SK-N-SH (cell line): ENCODE results near the gene PRRG4. TPM values are rescaled to one million over a fixed set of nuclear protein-coding genes. Genes with fewer than 3 reads are reported as not detected.
"Not testable (repeated sequence)": the region's sequence is repeated elsewhere in the genome, so short reads cannot be mapped to it uniquely, and the experiment has no call there.

ENCODE experiments used
- CTCF ChIA-PET: fragments of 300-600, 350-600 bp; formaldehyde crosslinking; extraction: SDS; loops from one replicate; lab custom pipeline; 2021; lab: Yijun Ruan, JAX
- POLR2A ChIA-PET: fragments of 350-600 bp; sonication (Branson Sonifier 250); formaldehyde crosslinking; extraction: SDS; loops from one replicate; lab custom pipeline; 2020; ENCODE audit warnings: antibody characterized with exemption, inconsistent platforms; lab: Yijun Ruan, JAX
- DNase-seq: peaks from one replicate; pipeline ENCODE4 v3.0.0; 2012
- H2AFZ ChIP-seq: fragments of 200-600 bp; sonication (generic); 2 replicates; pipeline ENCODE4 v1.8.1; 2016; ENCODE audit warnings: antibody characterized with exemption, mild to moderate bottlenecking, low read depth
- H3F3A ChIP-seq: fragments of 200-600 bp; sonication (generic); replicated peaks from 2 replicates; pipeline ENCODE3; 2016; ENCODE audit warnings: antibody characterized with exemption, mild to moderate bottlenecking; ENCODE audit not compliant: insufficient read depth
- H3K27ac ChIP-seq, 2 experiments: fragments of 200-500 bp in 1 of 2; fragments of 200-600 bp in 1 of 2; sonication (Bioruptor generic) in 1 of 2; sonication (generic), shearing (Covaris generic) in 1 of 2; 2 replicates each; pipeline versions ENCODE4 v1.5.1 to v1.6.1; 2014 to 2016; ENCODE audit warnings: low read depth in 2 of 2, inconsistent platforms in 1 of 2, low read length in 1 of 2, mild to moderate bottlenecking in 1 of 2, mixed read lengths in 1 of 2
- H3K27me3 ChIP-seq: fragments of 200-600 bp; sonication (generic), shearing (Covaris generic); 2 replicates; pipeline ENCODE4 v1.6.1; 2016; ENCODE audit warnings: mixed run types; ENCODE audit not compliant: insufficient read depth
- H3K36me3 ChIP-seq, 2 experiments: fragments of 200-500 bp in 1 of 2; fragments of 200-600 bp in 1 of 2; sonication (Bioruptor generic) in 1 of 2; sonication (generic) in 1 of 2; replicated peaks in 1 of 2; 2 replicates each; pipeline versions ENCODE3 to v1.5.1; 2014 to 2016; ENCODE audit warnings: low read length in 1 of 2, mild to moderate bottlenecking in 1 of 2; ENCODE audit not compliant: insufficient read depth in 2 of 2, control insufficient read depth in 1 of 2
- H3K4me1 ChIP-seq, 2 experiments: fragments of 200-500 bp in 1 of 2; fragments of 200-600 bp in 1 of 2; sonication (Bioruptor generic) in 1 of 2; sonication (generic), shearing (Covaris generic) in 1 of 2; 2 replicates each; pipeline versions ENCODE4 v1.5.1 to v1.6.1; 2014 to 2016; ENCODE audit warnings: low read depth in 1 of 2, low read length in 1 of 2, mixed run types in 1 of 2; ENCODE audit not compliant: insufficient read depth in 2 of 2, control insufficient read depth in 1 of 2
- H3K4me2 ChIP-seq: fragments of 200-600 bp; sonication (generic), shearing (Covaris generic); 2 replicates; pipeline ENCODE4 v1.6.1; 2017; ENCODE audit warnings: mixed run types
- H3K4me3 ChIP-seq, 2 experiments: fragments of 200-500 bp in 1 of 2; fragments of 200-600 bp in 1 of 2; sonication (Bioruptor generic) in 1 of 2; sonication (generic), shearing (Covaris generic) in 1 of 2; 2 replicates each; pipeline versions ENCODE4 v1.5.1 to v1.8.1; 2014 to 2016; ENCODE audit warnings: low read depth in 2 of 2, inconsistent platforms in 1 of 2, low read length in 1 of 2, mild to moderate bottlenecking in 1 of 2, mixed read lengths in 1 of 2, moderate library complexity in 1 of 2
- H3K79me2 ChIP-seq: fragments of 200-600 bp; sonication (generic); 2 replicates; pipeline ENCODE4 v1.8.1; 2017; ENCODE audit warnings: mild to moderate bottlenecking; ENCODE audit not compliant: insufficient read depth
- H3K9ac ChIP-seq: fragments of 200-600 bp; sonication (generic); 2 replicates; pipeline ENCODE4 v1.6.1; 2017; ENCODE audit warnings: mixed run types
- H3K9me2 ChIP-seq: fragments of 200-600 bp; sonication (generic); 2 replicates; pipeline ENCODE4 v1.6.1; 2017; ENCODE audit warnings: mixed run types
- H3K9me3 ChIP-seq: fragments of 200-600 bp; sonication (generic); 2 replicates; pipeline ENCODE4 v1.6.1; 2017; ENCODE audit warnings: mixed run types, mild to moderate bottlenecking, moderate library complexity
- H4K20me1 ChIP-seq: fragments of 200-600 bp; sonication (generic); 2 replicates; pipeline ENCODE4 v1.6.1; 2017; ENCODE audit warnings: mild to moderate bottlenecking, mixed run types; ENCODE audit not compliant: insufficient read depth
- GABPA ChIP-seq: IDR thresholded peaks from 2 replicates; pipeline ENCODE4 v1.4.0; 2012; ENCODE audit warnings: low read depth, mild to moderate bottlenecking
- RAD21 ChIP-seq: IDR thresholded peaks from 2 replicates; pipeline ENCODE4 v1.6.1; 2012; ENCODE audit warnings: mild to moderate bottlenecking, low read length
- RCOR1 ChIP-seq: fragments of 150-350 bp; IDR thresholded peaks from 2 replicates; pipeline ENCODE4 v1.6.1; 2017; ENCODE audit warnings: antibody characterized with exemption, low read length
- SMC3 ChIP-seq: IDR thresholded peaks from 2 replicates; pipeline ENCODE4 v1.6.1; 2012; ENCODE audit warnings: low read depth, low read length, improper control_type of control experiment
- WGBS: methylation state at CpG from one replicate; pipeline ENCODE4 v1.1.6; 2017; ENCODE audit warnings: low lambda C conversion rate; 5-methylcytosine and 5-hydroxymethylcytosine counted together
- polyA plus RNA-seq, 3 experiments: library from polyadenylated mRNA; depleted of rRNA; stranded (reverse); fragments of >200 nt; gene quantifications; 2 replicates each; pipeline ENCODE4 v1.2.3, GENCODE V29; 2012
- TF ChIP-seq, protein P1 (sequence below): fragments of 200-600 bp; sonication (generic); IDR thresholded peaks from 2 replicates; pipeline ENCODE4 v1.6.1; 2017; ENCODE audit warnings: antibody characterized with exemption, mild to moderate bottlenecking, moderate library complexity

PRRG4 gene
- polyA plus RNA-seq, 1 of the 3 experiments (the other 2 are of a cell fraction), result 0.21 TPM

DNA sequence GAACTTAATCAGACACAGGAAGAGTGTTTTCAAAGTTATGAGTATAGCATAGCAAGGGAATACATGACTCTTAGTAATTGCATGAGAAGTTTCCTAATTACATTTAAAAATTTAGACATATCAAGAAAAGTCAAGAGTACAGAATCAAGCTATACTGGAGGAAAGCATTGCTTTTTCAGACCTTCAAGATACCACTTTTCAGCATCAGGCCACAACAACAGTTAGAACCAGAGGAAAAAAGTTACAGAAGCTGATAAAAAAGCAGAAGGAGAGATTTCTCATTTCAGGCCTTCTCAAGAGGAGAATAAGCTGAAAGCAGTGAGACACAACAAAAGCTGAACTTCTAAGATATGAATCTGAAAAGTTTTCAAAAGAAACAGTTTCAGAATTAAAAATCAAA, 34.8 kb downstream of the PRRG4 start:
- no peaks in the 10 kb centered on the region for H3K9me2 ChIP-seq
- H3K4me3 ChIP-seq, result no peak overlapping the region
- no peaks in the 10 kb centered on the region for H3K4me1 ChIP-seq
- H3K36me3 ChIP-seq, result no peaks in the 10 kb centered on the region
- H3K27ac ChIP-seq, result no peak overlapping the region
- H3K79me2 ChIP-seq, result no peaks in the 10 kb centered on the region
- no peak overlapping the region for H2AFZ ChIP-seq
- POLR2A ChIA-PET, result no interaction called here
- no peaks in the 10 kb centered on the region for H3K9me3 ChIP-seq
- CTCF ChIA-PET, result interaction anchor here (1.4 kb wide), 1 partner anchor 20 kb away, joined by 5 read pairs; no protein-coding TSS in a partner anchor
- H4K20me1 ChIP-seq, result no peaks in the 10 kb centered on the region
- DNase-seq, result no peak
- no peak for TF ChIP-seq GABPA
- no peak for TF ChIP-seq RAD21
- TF ChIP-seq, protein P1, sequence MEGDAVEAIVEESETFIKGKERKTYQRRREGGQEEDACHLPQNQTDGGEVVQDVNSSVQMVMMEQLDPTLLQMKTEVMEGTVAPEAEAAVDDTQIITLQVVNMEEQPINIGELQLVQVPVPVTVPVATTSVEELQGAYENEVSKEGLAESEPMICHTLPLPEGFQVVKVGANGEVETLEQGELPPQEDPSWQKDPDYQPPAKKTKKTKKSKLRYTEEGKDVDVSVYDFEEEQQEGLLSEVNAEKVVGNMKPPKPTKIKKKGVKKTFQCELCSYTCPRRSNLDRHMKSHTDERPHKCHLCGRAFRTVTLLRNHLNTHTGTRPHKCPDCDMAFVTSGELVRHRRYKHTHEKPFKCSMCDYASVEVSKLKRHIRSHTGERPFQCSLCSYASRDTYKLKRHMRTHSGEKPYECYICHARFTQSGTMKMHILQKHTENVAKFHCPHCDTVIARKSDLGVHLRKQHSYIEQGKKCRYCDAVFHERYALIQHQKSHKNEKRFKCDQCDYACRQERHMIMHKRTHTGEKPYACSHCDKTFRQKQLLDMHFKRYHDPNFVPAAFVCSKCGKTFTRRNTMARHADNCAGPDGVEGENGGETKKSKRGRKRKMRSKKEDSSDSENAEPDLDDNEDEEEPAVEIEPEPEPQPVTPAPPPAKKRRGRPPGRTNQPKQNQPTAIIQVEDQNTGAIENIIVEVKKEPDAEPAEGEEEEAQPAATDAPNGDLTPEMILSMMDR, result no peak
- H3K9ac ChIP-seq, result no peak overlapping the region
- H3F3A ChIP-seq, result no peaks in the 10 kb centered on the region
- no peaks in the 10 kb centered on the region; the same call in 1 of the 2 replicates for H3K27me3 ChIP-seq
- H3K4me2 ChIP-seq, result no peak overlapping the region

DNA sequence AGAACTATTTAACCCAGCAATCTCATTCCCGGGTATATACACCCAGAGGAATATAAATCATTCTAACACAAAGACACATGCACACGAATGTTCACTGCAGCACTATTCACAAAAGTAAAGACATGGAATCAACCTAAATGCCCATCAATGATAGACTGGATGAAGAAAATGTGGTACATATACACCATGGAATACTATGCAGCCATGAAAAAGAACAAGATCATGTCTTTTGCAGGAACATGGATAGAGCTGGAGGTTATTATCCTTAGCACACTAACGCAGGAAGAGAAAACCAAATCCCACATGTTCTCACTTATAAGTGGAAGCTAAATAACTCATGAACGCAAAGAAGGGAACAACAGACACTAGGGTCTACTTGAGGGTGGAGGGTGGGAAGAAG, 39.0 kb downstream of the PRRG4 start:
- CTCF ChIA-PET, H3K4me3 ChIP-seq, H3K79me2 ChIP-seq, H3F3A ChIP-seq, H4K20me1 ChIP-seq, H3K9ac ChIP-seq, H3K27me3 ChIP-seq, H3K9me3 ChIP-seq, H2AFZ ChIP-seq, H3K9me2 ChIP-seq, H3K27ac ChIP-seq, H3K36me3 ChIP-seq, H3K4me1 ChIP-seq, DNase-seq, H3K4me2 ChIP-seq, POLR2A ChIA-PET: not testable (repeated sequence)
- 16% methylated on average over 4 of the region's 4 CpGs for whole genome bisulfite sequencing

DNA sequence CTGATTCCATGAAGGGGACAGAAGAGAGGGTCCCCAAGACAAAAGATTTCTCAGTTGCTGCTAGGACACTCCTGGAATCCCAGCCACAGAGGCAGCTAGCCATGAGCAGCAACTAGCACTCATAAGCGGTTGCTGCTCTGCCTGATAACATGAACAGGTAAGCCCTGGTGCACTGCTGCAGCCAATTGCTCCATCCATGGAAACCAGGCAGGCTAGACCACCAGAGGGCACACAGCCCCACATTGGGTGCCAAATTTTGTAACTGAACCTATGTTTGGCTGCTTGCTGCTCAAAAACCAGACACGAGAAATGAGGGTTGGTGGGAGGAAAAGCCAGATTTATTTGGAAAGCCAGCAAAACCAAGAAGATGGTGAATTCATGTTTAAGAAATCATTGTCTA, 40.9 kb downstream of the PRRG4 start:
- no peaks in the 10 kb centered on the region for H3K36me3 ChIP-seq
- 8% methylated on average over 1 of the region's 2 CpGs for WGBS

More for the DNA sequence above, 40.9 kb downstream of the PRRG4 start:
- Histone ChIP-seq H3K27ac (no peak overlapping the region), H3K9me2 (no peaks in the 10 kb centered on the region), H3F3A (no peaks in the 10 kb centered on the region), H3K4me1 (no peaks in the 10 kb centered on the region), H3K9ac (no peak overlapping the region), H4K20me1 (no peaks in the 10 kb centered on the region), H3K79me2 (no peaks in the 10 kb centered on the region), H3K4me2 (no peak overlapping the region), H2AFZ (no peak overlapping the region), H3K9me3 (no peaks in the 10 kb centered on the region), H3K4me3 (no peak overlapping the region), H3K27me3 (no peaks in the 10 kb centered on the region; the same call in 1 of the 2 replicates)
- POLR2A ChIA-PET, result no interaction called here
- DNase-seq, result peak; percentile 48
- CTCF ChIA-PET, result no interaction called here
- TF ChIP-seq, protein P1, result peak; percentile 34
- TF ChIP-seq RAD21, result peak; percentile 39
- no peak for TF ChIP-seq RCOR1
- peak; percentile 29; the same call in 1 of the 2 replicates for TF ChIP-seq SMC3
